Adrenal gland (tissue), 12 donors: ENCODE measurements around the gene ANKFN1. TPM values are rescaled to one million over a fixed set of nuclear protein-coding genes. Genes with fewer than 3 reads are reported as not detected.

ENCODE experiments used
- DNase-seq, 7 donors: peaks; one replicate each; pipeline ENCODE4 v3.0.0-alpha.2; 2019 to 2020
- H3K27ac ChIP-seq, 5 donors: fragments of 200-600 bp; sonication (generic) in 4 of 5; 1 replicate in 3 of 5; 2 replicates in 2 of 5; pipeline versions ENCODE4 v1.5.1 to v1.8.0; 2016 to 2020; ENCODE audit warnings: mild to moderate bottlenecking in 1 of 5
- H3K27me3 ChIP-seq: fragments of 200-600 bp; 2 replicates; pipeline ENCODE4 v1.8.0; 2021
- H3K36me3 ChIP-seq, 2 donors: fragments of 200-600 bp; replicated peaks in 1 of 2; 1 replicate in 1 of 2; 2 replicates in 1 of 2; pipeline versions ENCODE4 v1.5.1 to v1.8.0; 2018 to 2022
- H3K4me1 ChIP-seq, 2 donors: fragments of 200-600 bp; replicated peaks in 1 of 2; 1 replicate in 1 of 2; 2 replicates in 1 of 2; pipeline versions ENCODE4 v1.5.1 to v1.8.0; 2018 to 2021
- H3K4me3 ChIP-seq, 4 donors: fragments of 200-600 bp; sonication (generic) in 3 of 4; one replicate each; pipeline ENCODE4 v1.5.1; 2016 to 2018
- H3K9me3 ChIP-seq, 3 donors: fragments of 200-600 bp; sonication (generic) in 1 of 3; replicated peaks in 1 of 3; 1 replicate in 2 of 3; 2 replicates in 1 of 3; pipeline versions ENCODE4 v1.5.1 to v1.8.0; 2016 to 2021
- POLR2A ChIP-seq, 2 donors: fragments of 450-650 bp; IDR thresholded peaks; one replicate each; pipeline ENCODE4 v1.6.1; 2017; ENCODE audit warnings: antibody characterized with exemption in 2 of 2, mild to moderate bottlenecking in 2 of 2, moderate library complexity in 1 of 2
- WGBS, 4 donors: extraction: QIAGEN DNeasy Blood & Tissue Kit in 2 of 4; methylation state at CpG; one replicate each; pipeline versions ENCODE4 v1.1.5 to v1.1.7; 2013 to 2017; 5-methylcytosine and 5-hydroxymethylcytosine counted together
- intact Hi-C, 2 donors: fragments of 100-400 bp; cut with DNase I; formaldehyde crosslinking; loops; one replicate each; pipeline versions ENCODE4 v1.14.1 to v1.15.0; 2022 to 2023
- polyA plus RNA-seq, 3 donors: library from polyadenylated mRNA; stranded (reverse); fragments of 200-250 nt in 2 of 3; fragments of 350-450 nt in 1 of 3; fragmentation: Illumina TruSeq in 1 of 3; extraction: RNeasy Lipid Tissue Mini Kit (QIAGEN cat#74804) in 1 of 3; gene quantifications; one replicate each; pipeline ENCODE4 v1.2.3, GENCODE V29; 2013 to 2014
- total RNA-seq, 9 donors: library from RNA; depleted of rRNA in 4 of 9; stranded (reverse); fragments of >200 nt in 4 of 9; fragments of 120-200 nt in 1 of 9; fragmentation: NEBNext Ultra II Directional in 1 of 9; extraction: Animal tissue kit (Norgen Biotek cat#: 25700) in 1 of 9; gene quantifications; one replicate each; pipeline versions ENCODE4 v1.1.0 to v1.2.4, GENCODE V29; 2013 to 2023
- TF ChIP-seq, protein P1 (sequence below), 6 experiments: fragments of 450-650 bp in 4 of 6; fragments of 200-600 bp in 2 of 6; sonication (generic) in 1 of 6; IDR thresholded peaks; 1 replicate in 5 of 6; 2 replicates in 1 of 6; pipeline versions ENCODE4 v1.5.1 to v1.8.0; 2016 to 2021; ENCODE audit warnings: antibody characterized with exemption in 6 of 6, mild to moderate bottlenecking in 2 of 6, moderate library complexity in 1 of 6
- donor health status: healthy with polysubstance abuse.
- donor health status: Bipolar disorder and iron deficiency.
- donor health status: DM: yes; HTN: yes; CAD: no.
- donor health status: DM: no; HTN: no; CAD: no.
- donor health status: DM: no; HTN: no; CAD: no.
- donor health status: DM: yes; HTN: yes; CAD: no.

ANKFN1 gene
- total and polyA plus RNA-seq, 12 donors = 0.18 to 1.6 (median 0.41) TPM; not detected in 5

DNA sequence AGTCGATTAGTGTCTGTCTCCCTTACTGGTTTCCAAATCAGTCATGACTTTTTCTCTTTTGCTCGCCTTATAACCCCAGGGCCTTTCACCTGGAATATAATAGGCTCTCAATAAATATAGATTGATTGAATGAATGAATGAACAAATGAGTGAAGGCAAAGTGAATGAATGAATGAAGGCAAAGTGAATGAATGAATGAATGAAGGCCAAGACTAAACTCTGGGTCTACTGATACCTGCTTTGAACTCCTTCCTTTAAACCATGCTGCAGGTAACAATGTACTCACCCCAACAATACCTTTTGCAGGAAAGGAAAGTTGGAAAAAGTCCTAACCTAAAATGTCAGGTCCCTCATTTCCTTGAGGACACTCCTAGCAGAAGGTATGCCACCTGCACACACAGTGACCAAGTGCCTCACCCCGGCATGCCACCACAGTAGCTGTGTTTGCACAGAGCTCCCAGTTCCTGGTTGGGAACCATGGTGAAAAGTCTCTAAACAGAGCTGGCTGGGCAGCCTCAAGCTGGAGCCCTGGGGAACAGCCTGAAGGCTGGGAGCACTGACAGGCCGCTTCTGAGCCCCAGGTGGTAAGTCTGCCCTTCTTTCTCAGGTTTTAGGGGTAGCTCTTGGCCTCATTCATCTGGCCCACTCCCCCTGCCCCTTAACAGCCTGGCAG lies 42.7 kb upstream of the ANKFN1 start:
- Histone ChIP-seq H3K4me3 (no peak overlapping the region), H3K27ac (no peak overlapping the region), H3K4me1 (no peaks in the 10 kb centered on the region), H3K36me3 (no peaks in the 10 kb centered on the region), H3K9me3 (no peaks in the 10 kb centered on the region), H3K27me3 (no peaks in the 10 kb centered on the region)
- intact Hi-C loops = no loop called here
- 68 to 86% (median 82%) methylated on average over 3 to 4 of the region's 4 CpGs for WGBS, 4 donors
- DNase-seq = no peak
- TF ChIP-seq POLR2A (IDR thresholded peaks at IDR 0.05) = no peak
- TF ChIP-seq, protein P1, sequence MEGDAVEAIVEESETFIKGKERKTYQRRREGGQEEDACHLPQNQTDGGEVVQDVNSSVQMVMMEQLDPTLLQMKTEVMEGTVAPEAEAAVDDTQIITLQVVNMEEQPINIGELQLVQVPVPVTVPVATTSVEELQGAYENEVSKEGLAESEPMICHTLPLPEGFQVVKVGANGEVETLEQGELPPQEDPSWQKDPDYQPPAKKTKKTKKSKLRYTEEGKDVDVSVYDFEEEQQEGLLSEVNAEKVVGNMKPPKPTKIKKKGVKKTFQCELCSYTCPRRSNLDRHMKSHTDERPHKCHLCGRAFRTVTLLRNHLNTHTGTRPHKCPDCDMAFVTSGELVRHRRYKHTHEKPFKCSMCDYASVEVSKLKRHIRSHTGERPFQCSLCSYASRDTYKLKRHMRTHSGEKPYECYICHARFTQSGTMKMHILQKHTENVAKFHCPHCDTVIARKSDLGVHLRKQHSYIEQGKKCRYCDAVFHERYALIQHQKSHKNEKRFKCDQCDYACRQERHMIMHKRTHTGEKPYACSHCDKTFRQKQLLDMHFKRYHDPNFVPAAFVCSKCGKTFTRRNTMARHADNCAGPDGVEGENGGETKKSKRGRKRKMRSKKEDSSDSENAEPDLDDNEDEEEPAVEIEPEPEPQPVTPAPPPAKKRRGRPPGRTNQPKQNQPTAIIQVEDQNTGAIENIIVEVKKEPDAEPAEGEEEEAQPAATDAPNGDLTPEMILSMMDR (IDR thresholded peaks at IDR 0.05) = no peak

DNA sequence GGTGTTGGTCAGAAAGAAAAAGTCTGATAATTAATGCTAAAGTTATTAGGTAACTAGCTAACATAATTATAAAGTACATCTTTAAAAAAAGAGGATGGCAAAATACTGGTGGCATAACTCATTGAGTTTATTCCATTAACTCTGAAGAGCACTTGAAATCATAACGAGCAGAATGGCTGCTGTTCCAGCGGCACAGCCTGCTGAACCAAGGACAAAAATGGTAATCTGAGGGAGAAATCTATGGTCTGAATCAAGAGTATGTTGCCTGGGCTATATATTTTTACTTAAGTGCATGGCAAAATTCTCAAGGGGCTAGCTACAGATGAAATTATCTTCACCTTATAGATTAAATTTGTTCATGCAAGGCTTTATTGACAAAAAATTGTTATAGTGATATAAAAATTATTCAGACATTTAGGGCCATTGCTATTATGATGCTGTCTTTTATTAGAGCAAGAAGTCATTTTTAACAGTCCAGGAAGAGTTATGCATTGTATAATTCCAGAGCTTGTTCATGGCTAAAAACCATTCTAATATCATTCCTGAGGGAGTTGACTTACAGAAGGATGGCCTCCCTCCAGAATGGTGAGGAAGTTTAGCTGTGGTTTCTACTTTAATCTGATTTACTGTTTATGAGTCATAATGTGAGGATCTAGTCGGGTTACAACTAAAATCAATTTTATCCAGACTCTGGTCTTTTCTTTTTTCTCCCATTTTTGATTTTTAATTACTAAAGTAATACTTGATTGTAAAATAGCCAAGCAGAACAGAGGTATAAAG lies 41.4 kb upstream of the ANKFN1 start:
- Histone ChIP-seq H3K27ac (no peak overlapping the region), H3K4me3 (no peak overlapping the region), H3K4me1 (no peaks in the 10 kb centered on the region), H3K9me3 (no peaks in the 10 kb centered on the region), H3K27me3 (no peaks in the 10 kb centered on the region), H3K36me3 (no peaks in the 10 kb centered on the region)
- intact Hi-C loops = no loop called here
- 42 to 48% (median 44%) methylated on average over 3 of the region's 3 CpGs for WGBS, 4 donors
- TF ChIP-seq POLR2A (IDR thresholded peaks at IDR 0.05) = no peak
- TF ChIP-seq, protein P1 (IDR thresholded peaks at IDR 0.05) = no peak
- no peak for DNase-seq

DNA sequence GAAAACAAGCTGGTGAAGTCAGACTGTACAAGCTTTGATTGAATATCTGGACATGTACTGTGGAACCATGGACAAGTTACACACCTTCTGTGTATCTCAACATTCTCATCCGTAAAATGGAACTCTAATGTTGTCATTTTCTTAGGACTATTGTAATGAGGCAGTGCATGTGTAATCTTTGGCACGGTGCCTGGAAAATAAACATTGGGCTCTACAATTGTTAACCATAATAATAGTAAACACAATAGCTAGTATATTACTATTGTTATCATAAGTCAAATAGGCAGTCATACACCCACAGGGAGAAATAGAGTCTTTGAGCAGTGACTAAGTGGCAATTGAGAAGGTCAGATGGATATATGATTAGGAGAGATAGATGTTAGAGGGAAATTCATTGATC lies 39.8 kb upstream of the ANKFN1 start:
- no peak for DNase-seq
- Histone ChIP-seq H3K4me1 (no peaks in the 10 kb centered on the region), H3K27ac (no peak overlapping the region), H3K4me3 (no peak overlapping the region), H3K36me3 (no peaks in the 10 kb centered on the region), H3K27me3 (no peaks in the 10 kb centered on the region), H3K9me3 (no peaks in the 10 kb centered on the region)
- TF ChIP-seq, protein P1 (IDR thresholded peaks at IDR 0.05) = no peak
- TF ChIP-seq POLR2A (IDR thresholded peaks at IDR 0.05) = no peak
- intact Hi-C loops = no loop called here
- 44 to 75% (median 62%) methylated on average over 2 of the region's 2 CpGs for WGBS, 4 donors

DNA sequence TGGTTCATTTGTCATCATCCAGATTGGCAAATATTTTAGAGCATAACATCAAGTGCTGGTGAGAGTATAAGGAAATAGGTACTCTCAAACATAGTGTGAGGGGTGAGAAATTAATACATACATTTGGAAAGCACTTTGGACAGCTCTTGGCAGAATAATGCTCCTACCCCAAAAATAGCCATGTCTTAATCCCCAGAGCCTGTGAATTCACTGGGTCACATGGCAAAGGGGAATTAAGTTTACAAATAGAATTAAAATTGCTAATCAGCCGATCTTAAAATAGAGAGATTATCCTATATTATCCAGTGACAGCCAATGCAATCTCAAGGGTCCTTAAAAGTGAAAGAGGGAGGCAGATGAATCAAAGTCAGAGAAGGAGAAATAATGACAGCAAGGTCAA lies 38.8 kb upstream of the ANKFN1 start:
- Histone ChIP-seq H3K27ac (no peak overlapping the region), H3K4me1 (no peaks in the 10 kb centered on the region), H3K9me3 (no peaks in the 10 kb centered on the region), H3K4me3 (no peak overlapping the region), H3K36me3 (no peaks in the 10 kb centered on the region), H3K27me3 (no peaks in the 10 kb centered on the region)
- no peak for DNase-seq
- no peak for TF ChIP-seq POLR2A (IDR thresholded peaks at IDR 0.05)
- TF ChIP-seq, protein P1 (IDR thresholded peaks at IDR 0.05) = no peak
- intact Hi-C loops = no loop called here
- 62 to 78% (median 68%) methylated on average over 1 of the region's 1 CpG for WGBS, 4 donors
